MM.1S (cell line): Measurements from ENCODE around the gene COL25A1.
"Not testable (repeated sequence)": the region's sequence is repeated elsewhere in the genome, so short reads cannot be mapped to it uniquely, and the experiment has no call there.

ENCODE experiments used
- DNase-seq: peaks from one replicate; pipeline ENCODE4 v3.0.0-alpha.2; 2015
- H2AFZ ChIP-seq: fragments of 300-600 bp; sonication (generic); 2 replicates; pipeline ENCODE4 v1.6.0; 2016; ENCODE audit warnings: antibody characterized with exemption, low read length
- H3F3A ChIP-seq: fragments of 300-600 bp; sonication (generic); 2 replicates; pipeline ENCODE4 v1.6.1; 2016; ENCODE audit warnings: mild to moderate bottlenecking, antibody characterized with exemption, low read length, moderate library complexity, mixed read lengths; ENCODE audit not compliant: insufficient read depth
- H3K27ac ChIP-seq: fragments of 300-600 bp; sonication (generic); 2 replicates; pipeline ENCODE4 v1.5.1; 2016; ENCODE audit warnings: mild to moderate bottlenecking, low read length
- H3K27me3 ChIP-seq: fragments of 300-600 bp; sonication (generic); replicated peaks from 2 replicates; pipeline ENCODE4 v1.6.0; 2016; ENCODE audit warnings: low read length; ENCODE audit not compliant: insufficient read depth
- H3K36me3 ChIP-seq: fragments of 300-600 bp; sonication (generic); replicated peaks from 2 replicates; pipeline ENCODE4 v1.6.1; 2016; ENCODE audit warnings: mild to moderate bottlenecking, low read length, mixed read lengths; ENCODE audit not compliant: insufficient read depth
- H3K4me1 ChIP-seq: fragments of 300-600 bp; sonication (generic); 2 replicates; pipeline ENCODE4 v1.6.1; 2016; ENCODE audit warnings: low read length, mixed read lengths
- H3K4me2 ChIP-seq: fragments of 300-600 bp; sonication (generic); 2 replicates; pipeline ENCODE4 v1.6.0; 2016; ENCODE audit warnings: low read depth, low read length
- H3K4me3 ChIP-seq: fragments of 300-600 bp; sonication (generic); 2 replicates; pipeline ENCODE4 v1.5.1; 2016; ENCODE audit warnings: low read length, mixed read lengths
- H3K79me2 ChIP-seq: fragments of 300-600 bp; sonication (generic); 2 replicates; pipeline ENCODE4 v1.6.1; 2016; ENCODE audit warnings: mixed run types, low read length, mixed read lengths
- H3K9ac ChIP-seq: fragments of 300-600 bp; sonication (generic); 2 replicates; pipeline ENCODE4 v1.6.1; 2016; ENCODE audit warnings: low read length, mixed read lengths
- H3K9me2 ChIP-seq: fragments of 300-600 bp; sonication (generic); replicated peaks from 2 replicates; pipeline ENCODE4 v1.6.1; 2016; ENCODE audit warnings: mild to moderate bottlenecking, low read length, mixed read lengths; ENCODE audit not compliant: insufficient read depth
- H3K9me3 ChIP-seq: fragments of 300-600 bp; sonication (generic); replicated peaks from 2 replicates; pipeline ENCODE4 v1.6.1; 2016; ENCODE audit warnings: mild to moderate bottlenecking, low read length, mixed read lengths; ENCODE audit not compliant: insufficient read depth
- H4K20me1 ChIP-seq: fragments of 300-600 bp; sonication (generic); 2 replicates; pipeline ENCODE4 v1.6.1; 2016; ENCODE audit warnings: mild to moderate bottlenecking, low read length, moderate library complexity, mixed read lengths; ENCODE audit not compliant: insufficient read depth
- EZH2 ChIP-seq: fragments of 300-600 bp; sonication (generic); optimal IDR thresholded peaks from 2 replicates; pipeline ENCODE3; 2017; ENCODE audit warnings: low read depth, mild to moderate bottlenecking, antibody characterized with exemption, low read length, mixed read lengths
- EZH2phosphoT487 ChIP-seq: fragments of 300-600 bp; sonication (generic); IDR thresholded peaks from 2 replicates; pipeline ENCODE4 v1.6.1; 2018; ENCODE audit warnings: antibody characterized with exemption, low read length
- TF ChIP-seq, protein P1 (sequence below): fragments of 300-600 bp; sonication (generic); IDR thresholded peaks from 2 replicates; pipeline ENCODE4 v1.5.1; 2016; ENCODE audit warnings: antibody characterized with exemption, low read length, mixed read lengths

COL25A1 gene

GRCh38 chr4:108874806-108875205 is 427.7 kb downstream of the COL25A1 start:
- Histone ChIP-seq H3K4me3 (no peak overlapping the region), H3K36me3 (no peaks in the 10 kb centered on the region), H3K9me2 (no peaks in the 10 kb centered on the region), H3K79me2 (no peaks in the 10 kb centered on the region), H3K9ac (no peak overlapping the region), H4K20me1 (no peaks in the 10 kb centered on the region), H3K27ac (no peak overlapping the region), H3F3A (no peaks in the 10 kb centered on the region), H3K9me3 (no peaks in the 10 kb centered on the region), H3K27me3 (no peaks in the 10 kb centered on the region), H3K4me1 (no peaks in the 10 kb centered on the region), H2AFZ (no peak overlapping the region), H3K4me2 (no peak overlapping the region)
- TF ChIP-seq, protein P1, sequence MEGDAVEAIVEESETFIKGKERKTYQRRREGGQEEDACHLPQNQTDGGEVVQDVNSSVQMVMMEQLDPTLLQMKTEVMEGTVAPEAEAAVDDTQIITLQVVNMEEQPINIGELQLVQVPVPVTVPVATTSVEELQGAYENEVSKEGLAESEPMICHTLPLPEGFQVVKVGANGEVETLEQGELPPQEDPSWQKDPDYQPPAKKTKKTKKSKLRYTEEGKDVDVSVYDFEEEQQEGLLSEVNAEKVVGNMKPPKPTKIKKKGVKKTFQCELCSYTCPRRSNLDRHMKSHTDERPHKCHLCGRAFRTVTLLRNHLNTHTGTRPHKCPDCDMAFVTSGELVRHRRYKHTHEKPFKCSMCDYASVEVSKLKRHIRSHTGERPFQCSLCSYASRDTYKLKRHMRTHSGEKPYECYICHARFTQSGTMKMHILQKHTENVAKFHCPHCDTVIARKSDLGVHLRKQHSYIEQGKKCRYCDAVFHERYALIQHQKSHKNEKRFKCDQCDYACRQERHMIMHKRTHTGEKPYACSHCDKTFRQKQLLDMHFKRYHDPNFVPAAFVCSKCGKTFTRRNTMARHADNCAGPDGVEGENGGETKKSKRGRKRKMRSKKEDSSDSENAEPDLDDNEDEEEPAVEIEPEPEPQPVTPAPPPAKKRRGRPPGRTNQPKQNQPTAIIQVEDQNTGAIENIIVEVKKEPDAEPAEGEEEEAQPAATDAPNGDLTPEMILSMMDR = no peak
- TF ChIP-seq EZH2 (no peak), EZH2phosphoT487 (no peak)
- DNase-seq = no peak

DNA sequence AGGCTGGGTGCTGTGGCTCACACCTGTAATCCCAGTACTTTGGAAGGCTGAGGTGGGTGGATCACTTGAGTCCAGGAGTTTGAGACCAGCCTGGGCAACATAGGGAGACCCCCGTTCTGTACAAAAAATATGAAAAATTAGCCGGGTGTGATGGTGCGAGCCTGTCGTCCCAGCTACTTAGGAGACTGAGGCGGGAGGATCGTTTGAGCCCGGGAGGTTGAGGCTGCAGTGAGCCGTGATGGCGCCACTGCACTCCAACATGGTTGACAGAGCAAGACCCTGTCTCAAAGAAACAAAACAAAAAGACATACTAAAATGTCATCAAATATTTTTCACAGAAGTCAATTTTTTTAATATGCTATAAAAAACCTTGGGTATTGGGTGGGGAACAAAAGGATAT is 432.5 kb downstream of the COL25A1 start:
- H3K4me2 ChIP-seq, H3K9ac ChIP-seq, DNase-seq, H3K4me1 ChIP-seq, H3K27me3 ChIP-seq, H3K4me3 ChIP-seq, H3F3A ChIP-seq, H3K9me2 ChIP-seq, H3K36me3 ChIP-seq, H2AFZ ChIP-seq, H3K27ac ChIP-seq, H4K20me1 ChIP-seq, H3K79me2 ChIP-seq, H3K9me3 ChIP-seq: not testable (repeated sequence)

GRCh38 chr4:108868606-108869227 is 433.7 kb downstream of the COL25A1 start:
- H3K9me3 ChIP-seq = no peaks in the 10 kb centered on the region

GRCh38 chr4:108867476-108867875 is 435.0 kb downstream of the COL25A1 start:
- TF ChIP-seq, protein P1 = no peak
- TF ChIP-seq EZH2 (no peak), EZH2phosphoT487 (no peak)
- H3K9ac ChIP-seq = no peak overlapping the region

More at GRCh38 chr4:108868606-108869227, 433.7 kb downstream of the COL25A1 start:
- TF ChIP-seq, protein P1 = no peak
- TF ChIP-seq EZH2phosphoT487 (no peak), EZH2 (no peak)
- no peak for DNase-seq
- no peaks in the 10 kb centered on the region for H3K79me2 ChIP-seq
- no peak overlapping the region for H3K9ac ChIP-seq
- no peak overlapping the region for H3K27ac ChIP-seq
- no peaks in the 10 kb centered on the region for H3K4me1 ChIP-seq
- H3K36me3 ChIP-seq = no peaks in the 10 kb centered on the region
- H3K27me3 ChIP-seq = no peaks in the 10 kb centered on the region
- H3K9me2 ChIP-seq = no peaks in the 10 kb centered on the region
- H3K4me3 ChIP-seq = no peak overlapping the region
- H2AFZ ChIP-seq = no peak overlapping the region
- H3F3A ChIP-seq = no peaks in the 10 kb centered on the region
- H3K4me2 ChIP-seq = no peak overlapping the region
- H4K20me1 ChIP-seq = no peaks in the 10 kb centered on the region

More at GRCh38 chr4:108867476-108867875, 435.0 kb downstream of the COL25A1 start:
- no peak for DNase-seq
- H3K36me3 ChIP-seq = no peaks in the 10 kb centered on the region
- no peaks in the 10 kb centered on the region for H3F3A ChIP-seq
- H3K9me3 ChIP-seq = no peaks in the 10 kb centered on the region
- H2AFZ ChIP-seq = no peak overlapping the region
- no peaks in the 10 kb centered on the region for H3K9me2 ChIP-seq
- H3K4me2 ChIP-seq = no peak overlapping the region
- H3K27ac ChIP-seq = no peak overlapping the region
- H3K79me2 ChIP-seq = no peaks in the 10 kb centered on the region
- no peaks in the 10 kb centered on the region for H3K27me3 ChIP-seq
- H3K4me1 ChIP-seq = no peaks in the 10 kb centered on the region
- H4K20me1 ChIP-seq = no peaks in the 10 kb centered on the region
- H3K4me3 ChIP-seq = no peak overlapping the region
